BE2C (cell line): Measurements from ENCODE around the gene TMCO1.

ENCODE experiments used
- DNase-seq: peaks from one replicate; pipeline ENCODE4 v3.0.0-alpha.2; 2020
- H3K27me3 ChIP-seq: fragments of 250-450 bp; sonication (Bioruptor Pico); 2 replicates; pipeline ENCODE4 v1.5.1; 2020; ENCODE audit warnings: mild to moderate bottlenecking
- H3K36me3 ChIP-seq: fragments of 250-450 bp; sonication (Bioruptor Pico); 2 replicates; pipeline ENCODE4 v1.5.1; 2020; ENCODE audit warnings: mild to moderate bottlenecking
- H3K4me1 ChIP-seq: fragments of 250-450 bp; sonication (Bioruptor Pico); 2 replicates; pipeline ENCODE4 v1.5.1; 2020
- H3K4me3 ChIP-seq: 2 replicates; pipeline ENCODE4 v1.5.1; 2011; ENCODE audit warnings: low read depth, low read length
- H3K9me3 ChIP-seq: fragments of 250-450 bp; sonication (Bioruptor Pico); 2 replicates; pipeline ENCODE4 v1.5.1; 2020
- CTCF ChIP-seq: IDR thresholded peaks from 2 replicates; pipeline ENCODE4 v1.5.1; 2012; ENCODE audit warnings: mild to moderate bottlenecking, low read depth, low read length

TMCO1 gene

GRCh38 chr1:165697881-165698760 is 70.5 kb downstream of the TMCO1 start, which contains the start of gene ALDH9A1:
ALDH9A1 (minus strand) TSS chr1:165698562; CDS start chr1:165698558, 4 bp downstream.
- H3K9me3 ChIP-seq: no peaks in the 10 kb centered on the region
- no peaks in the 10 kb centered on the region for H3K36me3 ChIP-seq
- no peaks in the 10 kb centered on the region for H3K4me1 ChIP-seq
- peak; percentile 49 for TF ChIP-seq CTCF
- H3K4me3 ChIP-seq: peak within 1 kb of the TSS; percentile 95
- peak; percentile 89 for DNase-seq
- H3K27me3 ChIP-seq: no peaks in the 10 kb centered on the region

GRCh38 chr1:165697491-165697880 is 71.2 kb downstream of the TMCO1 start:
- Histone ChIP-seq H3K4me1 (no peaks in the 10 kb centered on the region), H3K36me3 (no peaks in the 10 kb centered on the region), H3K27me3 (no peaks in the 10 kb centered on the region), H3K4me3 (peak overlapping the region; percentile 95), H3K9me3 (no peaks in the 10 kb centered on the region)
- TF ChIP-seq CTCF: no peak
- no peak for DNase-seq

- no peak for TF ChIP-seq CTCF
- Histone ChIP-seq H3K36me3 (no peaks in the 10 kb centered on the region), H3K4me3 (no peak overlapping the region), H3K9me3 (no peaks in the 10 kb centered on the region), H3K27me3 (no peaks in the 10 kb centered on the region), H3K4me1 (no peaks in the 10 kb centered on the region)
- DNase-seq: no peak
Measured at GRCh38 chr1:165696625-165697100, 72.0 kb downstream of the TMCO1 start.

- Histone ChIP-seq H3K4me1 (no peaks in the 10 kb centered on the region), H3K9me3 (no peaks in the 10 kb centered on the region), H3K27me3 (no peaks in the 10 kb centered on the region), H3K4me3 (no peak overlapping the region), H3K36me3 (no peaks in the 10 kb centered on the region; the same call in 1 of the 2 replicates)
- no peak for TF ChIP-seq CTCF
- DNase-seq: no peak
Measured at GRCh38 chr1:165695031-165695430, 73.6 kb downstream of the TMCO1 start.

GRCh38 chr1:165688046-165688445 is 80.6 kb downstream of the TMCO1 start:
- Histone ChIP-seq H3K4me3 (no peak overlapping the region), H3K4me1 (no peaks in the 10 kb centered on the region), H3K9me3 (no peaks in the 10 kb centered on the region), H3K36me3 (no peaks in the 10 kb centered on the region; the same call in 1 of the 2 replicates), H3K27me3 (no peaks in the 10 kb centered on the region)
- DNase-seq: no peak
- no peak for TF ChIP-seq CTCF

DNA sequence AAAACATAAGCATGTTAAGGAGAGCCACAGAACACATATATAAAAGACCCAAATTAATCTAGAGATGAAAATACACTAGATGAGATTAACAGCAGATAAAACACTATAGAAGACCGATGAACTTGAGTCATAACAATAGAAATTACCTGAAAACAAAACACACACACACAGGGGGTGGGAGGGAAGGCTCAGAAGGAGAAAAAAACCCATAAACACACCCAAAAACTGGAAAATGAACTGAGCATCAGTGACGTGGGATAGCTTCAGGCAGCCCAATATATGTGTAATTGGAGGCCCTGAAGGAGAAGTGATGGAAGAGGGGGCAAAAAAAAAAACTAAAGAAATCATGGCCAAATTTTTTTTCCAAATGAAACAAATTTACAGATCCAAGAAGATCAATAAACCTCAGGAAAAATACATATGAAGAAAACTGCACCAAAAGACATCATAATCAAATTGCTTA is 81.7 kb downstream of the TMCO1 start:
- DNase-seq: no peak
- TF ChIP-seq CTCF: no peak
- no peaks in the 10 kb centered on the region for H3K4me1 ChIP-seq
- no peaks in the 10 kb centered on the region for H3K9me3 ChIP-seq
- H3K27me3 ChIP-seq: no peaks in the 10 kb centered on the region
- H3K4me3 ChIP-seq: no peak overlapping the region
- peaks cover 8% of the 10 kb centered on the region for H3K36me3 ChIP-seq
